ENCODE results near the gene UPK1A.

Gene UPK1A

DNA sequence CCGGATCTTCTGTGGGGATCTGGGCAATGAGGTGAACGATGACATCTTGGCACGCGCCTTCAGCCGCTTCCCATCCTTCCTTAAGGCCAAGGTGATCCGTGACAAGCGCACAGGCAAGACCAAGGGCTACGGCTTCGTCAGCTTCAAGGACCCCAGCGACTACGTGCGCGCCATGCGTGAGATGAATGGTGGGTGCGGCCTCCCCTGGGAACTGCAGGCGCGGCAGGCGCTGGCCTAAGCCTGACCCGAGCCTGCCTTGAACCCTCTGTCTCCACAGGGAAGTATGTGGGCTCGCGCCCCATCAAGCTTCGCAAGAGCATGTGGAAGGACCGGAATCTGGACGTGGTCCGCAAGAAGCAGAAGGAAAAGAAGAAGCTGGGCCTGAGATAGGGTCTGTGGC is 29.2 kb upstream of the UPK1A start:
- no peak overlapping the region for H3K4me3 ChIP-seq (ENCODE audit: low read depth, low read length)
- DNase-seq (ENCODE audit: low read depth): no peak
- TF ChIP-seq, protein P1, sequence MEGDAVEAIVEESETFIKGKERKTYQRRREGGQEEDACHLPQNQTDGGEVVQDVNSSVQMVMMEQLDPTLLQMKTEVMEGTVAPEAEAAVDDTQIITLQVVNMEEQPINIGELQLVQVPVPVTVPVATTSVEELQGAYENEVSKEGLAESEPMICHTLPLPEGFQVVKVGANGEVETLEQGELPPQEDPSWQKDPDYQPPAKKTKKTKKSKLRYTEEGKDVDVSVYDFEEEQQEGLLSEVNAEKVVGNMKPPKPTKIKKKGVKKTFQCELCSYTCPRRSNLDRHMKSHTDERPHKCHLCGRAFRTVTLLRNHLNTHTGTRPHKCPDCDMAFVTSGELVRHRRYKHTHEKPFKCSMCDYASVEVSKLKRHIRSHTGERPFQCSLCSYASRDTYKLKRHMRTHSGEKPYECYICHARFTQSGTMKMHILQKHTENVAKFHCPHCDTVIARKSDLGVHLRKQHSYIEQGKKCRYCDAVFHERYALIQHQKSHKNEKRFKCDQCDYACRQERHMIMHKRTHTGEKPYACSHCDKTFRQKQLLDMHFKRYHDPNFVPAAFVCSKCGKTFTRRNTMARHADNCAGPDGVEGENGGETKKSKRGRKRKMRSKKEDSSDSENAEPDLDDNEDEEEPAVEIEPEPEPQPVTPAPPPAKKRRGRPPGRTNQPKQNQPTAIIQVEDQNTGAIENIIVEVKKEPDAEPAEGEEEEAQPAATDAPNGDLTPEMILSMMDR (IDR thresholded peaks at IDR 0.05; ENCODE audit: control insufficient read depth, extremely low read depth, insufficient read depth): no peak

DNA sequence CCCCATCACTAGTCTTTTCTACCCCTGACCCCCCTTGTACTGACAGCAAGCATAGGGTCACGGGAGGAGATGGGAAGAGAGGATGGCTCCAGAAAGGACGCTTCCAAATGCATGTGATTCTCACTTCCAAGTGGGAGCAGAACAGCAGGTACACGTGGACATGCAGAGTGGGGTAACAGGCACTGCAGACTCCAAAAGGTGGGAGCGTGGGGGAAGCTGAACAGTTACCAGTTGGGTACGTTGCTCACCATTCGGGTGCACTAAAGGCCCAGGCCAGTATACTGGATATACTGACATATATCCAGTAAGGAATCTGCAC is 27.0 kb upstream of the UPK1A start:
- TF ChIP-seq, protein P1 (IDR thresholded peaks at IDR 0.05; ENCODE audit: control insufficient read depth, extremely low read depth, insufficient read depth): no peak
- DNase-seq (ENCODE audit: low read depth): no peak
- no peak overlapping the region for H3K4me3 ChIP-seq (ENCODE audit: low read depth, low read length)

DNA sequence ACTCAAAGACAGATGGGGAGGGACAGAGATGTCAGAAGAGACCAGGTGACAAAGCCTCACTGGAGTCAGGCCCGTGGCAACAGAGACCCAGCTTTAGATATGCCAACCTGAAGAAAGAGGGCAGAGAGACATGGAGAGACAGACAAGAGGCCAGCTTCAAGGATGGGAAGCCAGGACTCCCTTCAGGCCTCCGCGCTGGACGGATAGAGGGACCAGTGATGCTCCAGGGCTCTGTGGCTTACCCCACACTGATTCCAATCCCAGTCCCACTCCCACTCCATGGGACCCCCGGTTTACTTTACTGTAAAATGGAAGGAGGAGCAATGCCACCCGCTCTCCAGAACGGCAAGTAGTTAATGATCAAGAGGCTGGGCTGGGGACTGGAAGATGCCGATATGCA is 26.5 kb upstream of the UPK1A start:
- no peak for DNase-seq (ENCODE audit: low read depth)
- TF ChIP-seq, protein P1 (IDR thresholded peaks at IDR 0.05; ENCODE audit: control insufficient read depth, extremely low read depth, insufficient read depth): no peak
- H3K4me3 ChIP-seq (ENCODE audit: low read depth, low read length): no peak overlapping the region

DNA sequence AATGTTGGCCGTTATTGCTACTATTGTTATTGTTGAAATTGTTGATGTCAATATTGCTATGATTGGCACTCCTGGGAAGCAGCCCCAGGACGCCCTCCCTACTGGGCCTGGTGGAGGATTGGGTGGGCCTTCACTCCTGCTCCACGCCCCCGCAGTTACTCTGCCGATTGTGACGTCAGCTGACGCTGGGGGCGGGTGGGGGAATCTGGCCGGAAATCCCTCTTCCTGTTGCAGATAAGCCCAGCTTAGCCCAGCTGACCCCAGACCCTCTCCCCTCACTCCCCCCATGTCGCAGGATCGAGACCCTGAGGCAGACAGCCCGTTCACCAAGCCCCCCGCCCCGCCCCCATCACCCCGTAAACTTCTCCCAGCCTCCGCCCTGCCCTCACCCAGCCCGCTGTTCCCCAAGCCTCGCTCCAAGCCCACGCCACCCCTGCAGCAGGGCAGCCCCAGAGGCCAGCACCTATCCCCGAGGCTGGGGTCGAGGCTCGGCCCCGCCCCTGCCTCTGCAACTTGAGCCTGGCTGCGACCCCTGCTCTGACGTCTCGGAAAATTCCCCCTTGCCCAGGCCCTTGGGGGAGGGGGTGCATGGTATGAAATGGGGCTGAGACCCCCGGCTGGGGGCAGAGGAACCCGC is 24.7 kb upstream of the UPK1A start, which contains the start of gene ETV2:
ETV2 (plus strand) TSS at position 231 of the 637 bp plus-strand sequence. CDS start 716 bp downstream, outside the sequence.
- H3K4me3 ChIP-seq (ENCODE audit: low read depth, low read length): peak within 1 kb of the TSS; percentile 60; the same call in 1 of the 2 replicates
- TF ChIP-seq, protein P1 (IDR thresholded peaks at IDR 0.05; ENCODE audit: control insufficient read depth, extremely low read depth, insufficient read depth): no peak
- no peak for DNase-seq (ENCODE audit: low read depth)

DNA sequence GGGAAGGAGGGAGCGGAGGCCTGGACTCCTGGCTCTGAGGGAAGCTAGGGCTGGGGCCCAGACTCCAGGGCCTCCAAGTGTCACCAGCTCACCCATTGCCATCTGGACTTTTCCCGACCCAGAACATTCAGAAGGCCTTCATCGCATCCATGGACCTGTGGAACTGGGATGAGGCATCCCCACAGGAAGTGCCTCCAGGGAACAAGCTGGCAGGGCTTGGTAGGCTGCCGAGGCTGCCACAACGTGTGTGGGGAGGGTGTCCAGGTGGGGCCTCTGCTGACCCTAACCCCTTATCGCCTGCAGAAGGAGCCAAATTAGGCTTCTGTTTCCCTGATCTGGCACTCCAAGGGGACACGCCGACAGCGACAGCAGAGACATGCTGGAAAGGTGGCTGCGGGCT is 24.0 kb upstream of the UPK1A start:
- TF ChIP-seq, protein P1 (IDR thresholded peaks at IDR 0.05; ENCODE audit: control insufficient read depth, extremely low read depth, insufficient read depth): no peak
- no peak for DNase-seq (ENCODE audit: low read depth)
- peak overlapping the region; percentile 60; the same call in 1 of the 2 replicates for H3K4me3 ChIP-seq (ENCODE audit: low read depth, low read length)

DNA sequence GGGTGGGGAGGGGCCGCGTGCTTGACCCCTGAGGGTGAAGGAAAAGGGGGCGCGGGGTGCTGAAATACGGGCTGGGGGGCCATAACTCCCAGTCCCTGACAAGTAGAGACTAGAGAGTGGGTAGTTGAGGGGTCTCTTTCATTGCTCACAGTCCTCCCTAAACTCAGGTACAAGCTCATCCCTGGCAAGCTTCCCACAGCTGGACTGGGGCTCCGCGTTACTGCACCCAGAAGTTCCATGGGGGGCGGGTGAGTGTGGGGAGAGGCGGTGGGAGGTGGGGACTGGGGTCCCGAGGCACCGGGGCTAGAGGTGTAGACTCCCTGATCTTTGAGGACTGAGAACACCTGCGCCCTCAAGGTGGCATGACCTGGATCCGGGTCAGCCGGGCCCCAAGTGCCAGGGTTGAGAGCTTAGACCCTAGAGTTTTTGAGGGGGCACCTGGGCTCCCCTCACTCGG is 23.5 kb upstream of the UPK1A start:
- DNase-seq (ENCODE audit: low read depth): no peak
- peak overlapping the region; percentile 60 for H3K4me3 ChIP-seq (ENCODE audit: low read depth, low read length)
- TF ChIP-seq, protein P1 (IDR thresholded peaks at IDR 0.05; ENCODE audit: control insufficient read depth, extremely low read depth, insufficient read depth): no peak
